ENCODE results near the gene ATP5PB. TPM values are rescaled to one million over a fixed set of nuclear protein-coding genes. Genes with fewer than 3 reads are reported as not detected.

ATP5PB gene
- polyA plus RNA-seq, 3 donors from 2014 or later: 495 to 624 (median 521) TPM

GRCh38 chr1:111487133-111487532, 37.9 kb downstream of the ATP5PB start:
- Mint-ChIP-seq H3K27ac (no peak overlapping the region), H3K36me3 (no peaks in the 10 kb centered on the region), H3K4me3 (no peak overlapping the region), H3K4me1 (peaks cover 7 to 22% of the 10 kb centered on the region in 2 donors), H3K27me3 (ENCODE audit: low read depth in 3 of 3) (peaks cover 0 to 1% (median 0%) of the 10 kb centered on the region in 3 donors), H3K9me3 (no peaks in the 10 kb centered on the region)
- DNase-seq: no peak

GRCh38 chr1:111488669-111489068, 39.4 kb downstream of the ATP5PB start:
- H3K4me3 Mint-ChIP-seq: no peak overlapping the region
- no peak for DNase-seq
- H3K36me3 Mint-ChIP-seq: no peaks in the 10 kb centered on the region
- no peaks in the 10 kb centered on the region for H3K27me3 Mint-ChIP-seq (ENCODE audit: low read depth in 3 of 3)
- H3K27ac Mint-ChIP-seq: no peak overlapping the region
- H3K9me3 Mint-ChIP-seq: no peaks in the 10 kb centered on the region
- peaks cover 7 to 12% of the 10 kb centered on the region in 2 donors for H3K4me1 Mint-ChIP-seq

- no peaks in the 10 kb centered on the region for H3K9me3 Mint-ChIP-seq
- peaks cover 0 to 4% (median 0%) of the 10 kb centered on the region in 3 donors for H3K36me3 Mint-ChIP-seq
- peaks cover 0 to 4% (median 0%) of the 10 kb centered on the region in 3 donors for H3K27me3 Mint-ChIP-seq (ENCODE audit: low read depth in 3 of 3)
- H3K4me3 Mint-ChIP-seq: no peak overlapping the region
- H3K4me1 Mint-ChIP-seq: peaks cover 2 to 3% of the 10 kb centered on the region in 2 donors
- no peak overlapping the region for H3K27ac Mint-ChIP-seq
- no peak for DNase-seq
Observed at GRCh38 chr1:111489604-111490003, 40.3 kb downstream of the ATP5PB start.

GRCh38 chr1:111490220-111490619, 41.0 kb downstream of the ATP5PB start:
- no peak for DNase-seq
- Mint-ChIP-seq H3K4me3 (no peak overlapping the region), H3K9me3 (no peaks in the 10 kb centered on the region), H3K27ac (no peak overlapping the region), H3K36me3 (peaks cover 0 to 4% (median 0%) of the 10 kb centered on the region in 3 donors), H3K4me1 (no peaks in the 10 kb centered on the region), H3K27me3 (ENCODE audit: low read depth in 3 of 3) (peaks cover 0 to 4% (median 0%) of the 10 kb centered on the region in 3 donors)

- H3K36me3 Mint-ChIP-seq: peaks cover 0 to 4% (median 0%) of the 10 kb centered on the region in 3 donors
- peaks cover 0 to 4% (median 2%) of the 10 kb centered on the region in 3 donors for H3K27me3 Mint-ChIP-seq (ENCODE audit: low read depth in 3 of 3)
- DNase-seq: no peak
- no peak overlapping the region for H3K4me3 Mint-ChIP-seq
- no peak overlapping the region for H3K27ac Mint-ChIP-seq
- no peaks in the 10 kb centered on the region for H3K4me1 Mint-ChIP-seq
- H3K9me3 Mint-ChIP-seq: peaks cover 0 to 2% (median 0%) of the 10 kb centered on the region in 6 donors
Observed at GRCh38 chr1:111491070-111491469, 41.8 kb downstream of the ATP5PB start.

GRCh38 chr1:111496398-111496797, 47.1 kb downstream of the ATP5PB start:
- no peak for DNase-seq

GRCh38 chr1:111497592-111497991, 48.3 kb downstream of the ATP5PB start:
- no peak overlapping the region for H3K4me3 Mint-ChIP-seq
- no peak overlapping the region for H3K27ac Mint-ChIP-seq

More at GRCh38 chr1:111496398-111496797, 47.1 kb downstream of the ATP5PB start:
- Mint-ChIP-seq H3K4me3 (no peak overlapping the region), H3K4me1 (peaks cover 0 to 4% of the 10 kb centered on the region in 2 donors), H3K27ac (no peak overlapping the region), H3K36me3 (peaks cover 0 to 8% (median 6%) of the 10 kb centered on the region in 3 donors), H3K9me3 (peaks cover 0 to 5% (median under 1%) of the 10 kb centered on the region in 6 donors), H3K27me3 (ENCODE audit: low read depth in 3 of 3) (peaks cover 2 to 6% (median 4%) of the 10 kb centered on the region in 3 donors)

GRCh38 chr1:111499026-111499785, 49.9 kb downstream of the ATP5PB start:
- Mint-ChIP-seq H3K4me3 (no peak overlapping the region), H3K4me1 (peaks cover 7 to 12% of the 10 kb centered on the region in 2 donors), H3K36me3 (peaks cover 0 to 7% (median 6%) of the 10 kb centered on the region in 3 donors), H3K27ac (no peak overlapping the region), H3K9me3 (peaks cover 0 to 5% (median under 1%) of the 10 kb centered on the region in 6 donors), H3K27me3 (ENCODE audit: low read depth in 3 of 3) (peaks cover 2 to 6% (median 2%) of the 10 kb centered on the region in 3 donors)
- DNase-seq: no peak

More at GRCh38 chr1:111497592-111497991, 48.3 kb downstream of the ATP5PB start:
- H3K4me1 Mint-ChIP-seq: peaks cover under 1 to 4% of the 10 kb centered on the region in 2 donors
- peaks cover 2 to 6% (median 4%) of the 10 kb centered on the region in 3 donors for H3K27me3 Mint-ChIP-seq (ENCODE audit: low read depth in 3 of 3)
- no peak for DNase-seq
- peaks cover 0 to 8% (median 6%) of the 10 kb centered on the region in 3 donors for H3K36me3 Mint-ChIP-seq
- peaks cover 0 to 5% (median under 1%) of the 10 kb centered on the region in 6 donors for H3K9me3 Mint-ChIP-seq

GRCh38 chr1:111501645-111502044, 52.4 kb downstream of the ATP5PB start:
- Mint-ChIP-seq H3K36me3 (peaks cover 0 to 6% (median 2%) of the 10 kb centered on the region in 3 donors), H3K9me3 (peaks cover 0 to 2% (median 0%) of the 10 kb centered on the region in 6 donors), H3K4me3 (no peak overlapping the region), H3K27me3 (ENCODE audit: low read depth in 3 of 3) (peaks cover 0 to 6% (median 2%) of the 10 kb centered on the region in 3 donors), H3K27ac (no peak overlapping the region), H3K4me1 (peaks cover 20 to 22% of the 10 kb centered on the region in 2 donors)
- DNase-seq: no peak

GRCh38 chr1:111503585-111504060, 54.4 kb downstream of the ATP5PB start, which contains the start of the genes ADORA3 and TMIGD3:
Gene ADORA3 (minus strand): TSS chr1:111503633. CDS start chr1:111503354, 279 bp downstream.
Gene TMIGD3 (minus strand): TSS chr1:111503633. CDS start chr1:111503354, 279 bp downstream.
- H3K4me3 Mint-ChIP-seq: no peak within 1 kb of the TSS
- peaks cover 0 to 3% (median 3%) of the 10 kb centered on the region in 3 donors for H3K27me3 Mint-ChIP-seq (ENCODE audit: low read depth in 3 of 3)

GRCh38 chr1:111504097-111504496, 54.8 kb downstream of the ATP5PB start:
- DNase-seq: no peak
- Mint-ChIP-seq H3K27me3 (ENCODE audit: low read depth in 3 of 3) (peaks cover 0 to 3% (median 3%) of the 10 kb centered on the region in 3 donors), H3K27ac (peak overlapping the region in 2 of 6 donors; percentile 14 to 28), H3K4me1 (peaks cover 37 to 38% of the 10 kb centered on the region in 2 donors), H3K36me3 (no peaks in the 10 kb centered on the region), H3K9me3 (no peaks in the 10 kb centered on the region), H3K4me3 (no peak overlapping the region)

More at GRCh38 chr1:111503585-111504060, 54.4 kb downstream of the ATP5PB start, which contains the start of the genes ADORA3 and TMIGD3:
- peak within 1 kb of the TSS in 3 of 6 donors; percentile 13 to 28 (median 14) for H3K27ac Mint-ChIP-seq
- peaks cover 37% of the 10 kb centered on the region in 2 donors for H3K4me1 Mint-ChIP-seq
- peaks cover 0 to under 1% (median 0%) of the 10 kb centered on the region in 3 donors for H3K36me3 Mint-ChIP-seq
- no peak for DNase-seq
- no peaks in the 10 kb centered on the region for H3K9me3 Mint-ChIP-seq

- Mint-ChIP-seq H3K4me3 (no peak overlapping the region), H3K36me3 (no peaks in the 10 kb centered on the region), H3K4me1 (peaks cover 37 to 43% of the 10 kb centered on the region in 2 donors), H3K27me3 (ENCODE audit: low read depth in 3 of 3) (peaks cover 0 to 3% (median 2%) of the 10 kb centered on the region in 3 donors), H3K9me3 (no peaks in the 10 kb centered on the region), H3K27ac (peak overlapping the region in 4 of 6 donors; percentile 6 to 90 (median 78))
- no peak for DNase-seq
Observed at GRCh38 chr1:111505641-111506119, 56.4 kb downstream of the ATP5PB start.

- Mint-ChIP-seq H3K4me3 (peak overlapping the region in 2 of 5 donors; percentile 12 to 27), H3K9me3 (no peaks in the 10 kb centered on the region), H3K27ac (peak overlapping the region; percentile 60 to 90 (median 84)), H3K36me3 (no peaks in the 10 kb centered on the region), H3K4me1 (peaks cover 37 to 43% of the 10 kb centered on the region in 2 donors), H3K27me3 (ENCODE audit: low read depth in 3 of 3) (peaks cover 0 to 3% (median 2%) of the 10 kb centered on the region in 3 donors)
- no peak for DNase-seq
Observed at GRCh38 chr1:111506561-111506960, 57.3 kb downstream of the ATP5PB start.

Measured in immature natural killer cell (primary cell).